Heart right ventricle (tissue), 16 donors: ENCODE measurements around the gene TMEM167A. TPM values are rescaled to one million over a fixed set of nuclear protein-coding genes. Genes with fewer than 3 reads are reported as not detected.

Experiments
- ATAC-seq, 8 donors: fragments of 200-7000 bp; cut with Tn5 transposase; one replicate each; pipeline ENCODE4 v1.9.1; 2020; ENCODE audit warnings: mild to moderate bottlenecking in 8 of 8, moderate library complexity in 8 of 8, moderate number of reproducible peaks in 1 of 8
- DNase-seq, 2 donors: peaks; one replicate each; pipeline ENCODE4 v3.0.0-alpha.2; 2020
- H3K27ac ChIP-seq, 10 donors: fragments of 200-600 bp; sonication (generic) in 2 of 10; one replicate each; pipeline versions ENCODE4 v1.5.0 to v1.8.0; 2020 to 2022; ENCODE audit warnings: mild to moderate bottlenecking in 3 of 10
- H3K27me3 ChIP-seq, 7 donors: fragments of 200-600 bp; one replicate each; pipeline ENCODE4 v1.8.0; 2021 to 2022; ENCODE audit warnings: mild to moderate bottlenecking in 2 of 7
- H3K36me3 ChIP-seq, 9 donors: fragments of 200-600 bp; sonication (generic) in 1 of 9; one replicate each; pipeline versions ENCODE4 v1.5.0 to v1.8.0; 2020 to 2022; ENCODE audit warnings: mild to moderate bottlenecking in 2 of 9
- H3K4me1 ChIP-seq, 9 donors: fragments of 200-600 bp; sonication (generic) in 1 of 9; one replicate each; pipeline versions ENCODE4 v1.5.0 to v1.8.0; 2020 to 2022; ENCODE audit warnings: mild to moderate bottlenecking in 4 of 9
- H3K4me3 ChIP-seq, 10 donors: fragments of 200-600 bp; sonication (generic) in 2 of 10; one replicate each; pipeline versions ENCODE4 v1.5.0 to v1.8.0; 2020 to 2022; ENCODE audit warnings: mild to moderate bottlenecking in 7 of 10, moderate library complexity in 2 of 10
- H3K9me3 ChIP-seq, 11 donors: fragments of 200-600 bp in 10 of 11; sonication (generic) in 2 of 11; one replicate each; pipeline versions ENCODE4 v1.5.0 to v1.8.0; 2013 to 2022; ENCODE audit warnings: mild to moderate bottlenecking in 2 of 11, control low read depth in 1 of 11, moderate library complexity in 1 of 11
- WGBS, 2 donors: extraction: QIAGEN DNeasy Blood & Tissue Kit; methylation state at CpG; one replicate each; pipeline ENCODE4 v1.1.7; 2013; ENCODE audit warnings: inconsistent platforms in 1 of 2; 5-methylcytosine and 5-hydroxymethylcytosine counted together
- intact Hi-C, 10 donors: fragments of 100-400 bp; cut with DNase I; formaldehyde crosslinking; loops; one replicate each; pipeline versions ENCODE4 v1.11.1 to v1.14.2; 2022
- polyA plus RNA-seq, 2 donors: library from polyadenylated mRNA; stranded (reverse); fragments of 200-250 nt; gene quantifications; one replicate each; pipeline ENCODE4 v1.2.3, GENCODE V29; 2013
- total RNA-seq, 10 donors: library from RNA; stranded (reverse); fragmentation: NEBNext Ultra II Directional in 3 of 10; extraction: Animal tissue kit (Norgen Biotek cat#: 25700) in 3 of 10; gene quantifications; one replicate each; pipeline versions ENCODE4 v1.2.1 to v1.2.4, GENCODE V29; 2021 to 2023
- TF ChIP-seq, protein P1 (sequence below), 9 donors: fragments of 200-600 bp; sonication (generic) in 2 of 9; IDR thresholded peaks; one replicate each; pipeline versions ENCODE4 v1.5.0 to v1.8.0; 2021 to 2022; ENCODE audit warnings: antibody characterized with exemption in 9 of 9, mild to moderate bottlenecking in 5 of 9, moderate library complexity in 1 of 9
- donor health status: Arrhythmogenic right ventricular cardiomyopathy.
- donor health status: ischemic (EF 13 %, LVEDD 7.1; RV severe dilation, severe dysfunction).
- donor health status: healthy with polysubstance abuse.
- donor health status: DM: no; HTN: yes; CAD: no.
- donor health status: DM: no; HTN: no; CAD: no.
- donor health status: ischemic (EF 25% LVEDD 6.9; RV normal size, moderate dysfunction).
- donor health status: ischemic (EF 25% LVEDD 5.7; RV mildly dilated, moderate dysfunction).
- donor health status: healthy.
- donor health status: DM: yes; HTN: yes; CAD: no.
- donor health status: Ischemic cardiomyopathy.
- donor health status: ischemic (EF 35%, LVEDD 5.7; RV mildly dilated, moderate dysfunction).
- donor health status: nonischemic (EF 11% LVEDD 7.7; RV severe dilation, severe dysfunction).
- donor health status: DM: yes; HTN: yes; CAD: no.
- donor health status: PGD.
- donor health status: ischemic (EF 29% LVEDD 5.4; RV normal size, mild dysfunction).
- donor health status: nonischemic (EF 23%, LVEDD 6.1; RV moderate dilation, normal function).

TMEM167A gene
- total and polyA plus RNA-seq, 12 donors, result 17.6 to 53.5 (median 43.4) TPM

- no peaks in the 10 kb centered on the region for H3K36me3 ChIP-seq
- DNase-seq, result no peak
- no peak overlapping the region for H3K27ac ChIP-seq
- no peaks in the 10 kb centered on the region for H3K4me1 ChIP-seq
- TF ChIP-seq, protein P1, sequence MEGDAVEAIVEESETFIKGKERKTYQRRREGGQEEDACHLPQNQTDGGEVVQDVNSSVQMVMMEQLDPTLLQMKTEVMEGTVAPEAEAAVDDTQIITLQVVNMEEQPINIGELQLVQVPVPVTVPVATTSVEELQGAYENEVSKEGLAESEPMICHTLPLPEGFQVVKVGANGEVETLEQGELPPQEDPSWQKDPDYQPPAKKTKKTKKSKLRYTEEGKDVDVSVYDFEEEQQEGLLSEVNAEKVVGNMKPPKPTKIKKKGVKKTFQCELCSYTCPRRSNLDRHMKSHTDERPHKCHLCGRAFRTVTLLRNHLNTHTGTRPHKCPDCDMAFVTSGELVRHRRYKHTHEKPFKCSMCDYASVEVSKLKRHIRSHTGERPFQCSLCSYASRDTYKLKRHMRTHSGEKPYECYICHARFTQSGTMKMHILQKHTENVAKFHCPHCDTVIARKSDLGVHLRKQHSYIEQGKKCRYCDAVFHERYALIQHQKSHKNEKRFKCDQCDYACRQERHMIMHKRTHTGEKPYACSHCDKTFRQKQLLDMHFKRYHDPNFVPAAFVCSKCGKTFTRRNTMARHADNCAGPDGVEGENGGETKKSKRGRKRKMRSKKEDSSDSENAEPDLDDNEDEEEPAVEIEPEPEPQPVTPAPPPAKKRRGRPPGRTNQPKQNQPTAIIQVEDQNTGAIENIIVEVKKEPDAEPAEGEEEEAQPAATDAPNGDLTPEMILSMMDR (IDR thresholded peaks at IDR 0.05), result no peak
- 93% methylated on average over 3 of the region's 3 CpGs for WGBS, 2 donors
- H3K9me3 ChIP-seq, result peaks cover 0 to 40% (median 15%) of the 10 kb centered on the region in 11 donors
- no peak overlapping the region for H3K4me3 ChIP-seq
- no peaks in the 10 kb centered on the region for H3K27me3 ChIP-seq
- intact Hi-C loops, result loop anchor here in 1 of 10 donors (10.0 kb wide), 1 partner anchor 315 kb away; no protein-coding TSS in a partner anchor
- ATAC-seq, result no peak
These were observed 13.0 kb upstream of the TMEM167A start for GRCh38 chr5:83090169-83090568.

- Histone ChIP-seq H3K27ac (no peak overlapping the region), H3K4me3 (no peak overlapping the region), H3K4me1 (no peaks in the 10 kb centered on the region), H3K9me3 (no peaks in the 10 kb centered on the region), H3K27me3 (no peaks in the 10 kb centered on the region), H3K36me3 (no peaks in the 10 kb centered on the region)
- TF ChIP-seq, protein P1 (IDR thresholded peaks at IDR 0.05), result no peak
- WGBS, 2 donors, result 85 to 86% methylated on average over 2 of the region's 2 CpGs
- intact Hi-C loops, result no loop called here
- no peak for DNase-seq
- ATAC-seq, result no peak
These were observed 7.9 kb upstream of the TMEM167A start for GRCh38 chr5:83085106-83085505.

- intact Hi-C loops, result no loop called here
- TF ChIP-seq, protein P1 (IDR thresholded peaks at IDR 0.05), result no peak
- Histone ChIP-seq H3K36me3 (no peaks in the 10 kb centered on the region), H3K4me3 (no peak overlapping the region), H3K27ac (no peak overlapping the region), H3K27me3 (no peaks in the 10 kb centered on the region), H3K9me3 (no peaks in the 10 kb centered on the region), H3K4me1 (no peaks in the 10 kb centered on the region)
- WGBS, 2 donors, result 85 to 93% methylated on average over 2 of the region's 2 CpGs
- DNase-seq (no peak), ATAC-seq (no peak)
These were observed 7.1 kb upstream of the TMEM167A start for GRCh38 chr5:83084336-83084735.

DNA sequence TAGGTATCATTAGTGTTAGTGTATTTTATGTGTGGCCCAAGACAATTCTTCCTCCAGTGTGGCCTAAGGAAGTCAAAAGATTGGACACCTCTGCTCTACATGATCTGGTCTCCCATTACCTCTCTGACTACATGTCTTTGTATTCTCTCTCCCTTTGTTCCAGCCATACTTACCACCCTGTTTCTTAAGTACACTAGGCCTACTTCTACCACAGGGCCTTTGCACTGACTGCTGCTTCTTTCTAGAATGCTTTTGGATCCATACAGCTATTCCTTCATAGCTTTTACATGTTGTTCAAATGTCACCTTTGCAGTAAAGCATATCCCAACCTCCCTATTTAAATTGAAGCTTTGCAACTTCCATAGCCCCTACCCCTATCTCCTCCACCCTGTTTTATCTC is 5.6 kb upstream of the TMEM167A start:
- no peak overlapping the region for H3K27ac ChIP-seq
- no peaks in the 10 kb centered on the region for H3K36me3 ChIP-seq
- ATAC-seq (no peak), DNase-seq (no peak)
- TF ChIP-seq, protein P1 (IDR thresholded peaks at IDR 0.05), result no peak
- H3K4me3 ChIP-seq, result no peak overlapping the region
- intact Hi-C loops, result no loop called here
- peaks cover 0 to 12% (median 5%) of the 10 kb centered on the region in 9 donors for H3K4me1 ChIP-seq
- no peaks in the 10 kb centered on the region for H3K9me3 ChIP-seq
- H3K27me3 ChIP-seq, result no peaks in the 10 kb centered on the region
